Smooth muscle cell (in vitro differentiated cells): ENCODE measurements around the gene HOXC9. TPM values are rescaled to one million over a fixed set of nuclear protein-coding genes. Genes with fewer than 3 reads are reported as not detected.

Experiments
- DNase-seq: peaks from one replicate; lab custom pipeline; 2025; ENCODE audit not compliant: unreplicated experiment; lab: John Stamatoyannopoulos, UW
- H2AFZ ChIP-seq: fragments of 200-600 bp; sonication (generic); 2 replicates; pipeline ENCODE4 v1.6.0; 2016; ENCODE audit warnings: antibody characterized with exemption, low read depth, mild to moderate bottlenecking
- H3F3A ChIP-seq: fragments of 200-600 bp; sonication (generic); 2 replicates; pipeline ENCODE4 v1.6.0; 2017; ENCODE audit warnings: antibody characterized with exemption, low read depth
- H3K27ac ChIP-seq: fragments of 200-600 bp; sonication (generic); 2 replicates; pipeline ENCODE4 v1.5.1; 2016; ENCODE audit warnings: low read depth, mild to moderate bottlenecking
- H3K27me3 ChIP-seq: fragments of 200-600 bp; sonication (generic); 2 replicates; pipeline ENCODE4 v1.6.1; 2016; ENCODE audit warnings: low read depth, mild to moderate bottlenecking
- H3K36me3 ChIP-seq: fragments of 200-600 bp; sonication (generic); 2 replicates; pipeline ENCODE4 v1.5.1; 2016; ENCODE audit warnings: low read depth
- H3K4me1 ChIP-seq: fragments of 200-600 bp; sonication (generic); 2 replicates; pipeline ENCODE4 v1.5.1; 2016; ENCODE audit warnings: low read depth
- H3K4me2 ChIP-seq: fragments of 200-600 bp; sonication (generic); 2 replicates; pipeline ENCODE4 v1.6.0; 2016; ENCODE audit warnings: mild to moderate bottlenecking
- H3K4me3 ChIP-seq: fragments of 200-600 bp; sonication (generic); 2 replicates; pipeline ENCODE4 v1.5.1; 2016; ENCODE audit warnings: mild to moderate bottlenecking
- H3K79me2 ChIP-seq: fragments of 200-600 bp; sonication (generic); 2 replicates; pipeline ENCODE4 v1.6.0; 2016; ENCODE audit warnings: low read depth, mild to moderate bottlenecking
- H3K9ac ChIP-seq: fragments of 200-600 bp; sonication (generic); 2 replicates; pipeline ENCODE4 v1.6.0; 2016; ENCODE audit warnings: low read depth
- H3K9me3 ChIP-seq: fragments of 200-600 bp; sonication (generic); replicated peaks from 2 replicates; pipeline ENCODE4 v1.5.1; 2016; ENCODE audit warnings: low read depth
- H4K20me1 ChIP-seq: fragments of 200-600 bp; sonication (generic); 2 replicates; pipeline ENCODE4 v1.6.0; 2016; ENCODE audit warnings: low read depth
- WGBS: methylation state at CpG from one replicate; pipeline ENCODE4 v1.1.7; 2016; ENCODE audit warnings: low lambda C conversion rate; 5-methylcytosine and 5-hydroxymethylcytosine counted together
- polyA plus RNA-seq: library from polyadenylated mRNA; unstranded; fragments of >200 nt; fragmentation: Nextera tagmentation; extraction: Ambion mirVana; gene quantifications from 2 replicates; pipeline ENCODE4 v1.2.1, GENCODE V29; 2016
- total RNA-seq: library from RNA; depleted of rRNA; stranded (reverse); fragments of >200 nt; gene quantifications from 2 replicates; pipeline ENCODE4 v1.2.3, GENCODE V29; 2014
- TF ChIP-seq, protein P1 (sequence below): fragments of 200-600 bp; sonication (generic); IDR thresholded peaks from 2 replicates; pipeline ENCODE4 v1.5.1; 2017; ENCODE audit warnings: borderline replicate concordance, mild to moderate bottlenecking, antibody characterized with exemption; ENCODE audit not compliant: insufficient read depth, poor library complexity, severe bottlenecking

HOXC9 gene
- total and polyA plus RNA-seq, 2 experiments from 2014 or later: 1.2 to 2.7 TPM

DNA sequence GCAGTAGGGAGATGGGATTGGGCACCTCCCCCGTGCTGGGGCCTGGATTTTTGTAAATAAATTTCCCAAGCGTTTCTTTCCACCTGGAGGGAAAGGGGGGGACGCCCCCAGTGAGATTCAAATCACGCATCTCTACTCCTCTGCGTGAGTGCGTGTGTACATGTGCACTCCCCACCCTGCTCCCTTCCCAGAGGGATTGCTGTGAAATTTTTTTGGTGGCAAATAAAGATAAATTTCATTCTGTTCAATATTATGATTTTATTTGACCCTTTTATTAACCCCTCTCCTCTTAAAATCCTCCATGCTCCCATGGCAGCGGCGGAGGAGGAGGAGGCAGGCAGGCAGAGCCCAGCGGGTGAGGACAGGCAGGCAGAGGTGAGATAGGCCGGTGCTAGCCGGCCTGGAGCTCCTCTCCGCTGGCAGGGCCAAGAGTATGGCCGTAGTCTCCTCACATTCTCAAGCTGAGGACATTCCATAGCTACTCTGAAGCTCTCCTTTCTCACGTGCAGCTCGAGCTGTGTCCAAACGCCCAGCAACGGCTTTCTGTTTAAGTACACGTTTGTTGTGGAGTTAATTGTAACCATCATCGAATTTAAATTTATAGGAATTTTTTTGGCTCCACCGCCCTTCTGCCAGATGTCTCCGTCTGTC is 23.7 kb upstream of the HOXC9 start:
- Histone ChIP-seq H3K4me2 (no peak overlapping the region), H3K4me3 (no peak overlapping the region), H3K9me3 (no peaks in the 10 kb centered on the region), H3K27me3 (peaks cover 100% of the 10 kb centered on the region), H3K4me1 (peaks cover 4% of the 10 kb centered on the region), H3K9ac (no peak overlapping the region), H4K20me1 (no peaks in the 10 kb centered on the region), H3F3A (no peaks in the 10 kb centered on the region), H2AFZ (no peak overlapping the region), H3K27ac (no peak overlapping the region), H3K79me2 (no peaks in the 10 kb centered on the region), H3K36me3 (no peaks in the 10 kb centered on the region)
- WGBS: 21% methylated on average over 21 of the region's 21 CpGs
- no peak for DNase-seq
- TF ChIP-seq, protein P1, sequence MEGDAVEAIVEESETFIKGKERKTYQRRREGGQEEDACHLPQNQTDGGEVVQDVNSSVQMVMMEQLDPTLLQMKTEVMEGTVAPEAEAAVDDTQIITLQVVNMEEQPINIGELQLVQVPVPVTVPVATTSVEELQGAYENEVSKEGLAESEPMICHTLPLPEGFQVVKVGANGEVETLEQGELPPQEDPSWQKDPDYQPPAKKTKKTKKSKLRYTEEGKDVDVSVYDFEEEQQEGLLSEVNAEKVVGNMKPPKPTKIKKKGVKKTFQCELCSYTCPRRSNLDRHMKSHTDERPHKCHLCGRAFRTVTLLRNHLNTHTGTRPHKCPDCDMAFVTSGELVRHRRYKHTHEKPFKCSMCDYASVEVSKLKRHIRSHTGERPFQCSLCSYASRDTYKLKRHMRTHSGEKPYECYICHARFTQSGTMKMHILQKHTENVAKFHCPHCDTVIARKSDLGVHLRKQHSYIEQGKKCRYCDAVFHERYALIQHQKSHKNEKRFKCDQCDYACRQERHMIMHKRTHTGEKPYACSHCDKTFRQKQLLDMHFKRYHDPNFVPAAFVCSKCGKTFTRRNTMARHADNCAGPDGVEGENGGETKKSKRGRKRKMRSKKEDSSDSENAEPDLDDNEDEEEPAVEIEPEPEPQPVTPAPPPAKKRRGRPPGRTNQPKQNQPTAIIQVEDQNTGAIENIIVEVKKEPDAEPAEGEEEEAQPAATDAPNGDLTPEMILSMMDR: no peak

DNA sequence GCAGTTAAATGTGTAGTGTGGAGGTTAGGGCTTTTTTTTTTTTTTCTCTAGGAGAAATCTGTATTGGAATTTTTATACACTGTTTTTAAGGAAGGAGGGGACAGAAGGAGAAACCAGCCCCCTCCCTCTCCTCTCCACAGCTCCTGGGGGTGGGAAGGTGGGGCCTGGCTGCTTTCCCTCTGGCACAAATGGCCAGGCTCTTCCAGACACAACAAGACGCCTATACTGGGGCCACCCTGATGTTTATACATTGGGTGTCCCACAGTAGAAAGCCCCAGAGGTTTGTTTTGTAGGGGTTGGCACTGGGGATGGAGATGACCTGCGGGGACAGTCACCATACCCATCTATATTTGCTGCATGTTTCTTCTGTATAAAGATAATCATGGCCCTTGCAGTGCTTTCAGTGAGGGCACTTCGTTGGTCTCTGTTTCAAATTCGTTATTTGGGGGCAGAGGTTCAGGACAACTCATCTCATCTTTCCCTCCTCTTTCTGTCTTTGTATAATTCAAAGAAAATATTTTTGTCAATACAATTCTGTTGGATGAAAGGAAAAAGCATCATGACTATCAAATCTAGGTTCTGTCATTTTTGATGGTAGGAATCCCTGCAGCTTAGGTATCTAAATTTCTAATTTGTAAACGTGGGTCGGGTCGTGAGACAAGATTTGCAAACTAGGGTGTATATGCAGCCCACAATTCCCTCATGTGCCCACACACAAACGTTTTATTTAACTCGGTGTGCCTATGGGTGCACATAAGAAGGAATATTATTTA is 23.0 kb upstream of the HOXC9 start:
- no peaks in the 10 kb centered on the region for H3F3A ChIP-seq
- H3K27me3 ChIP-seq: peaks cover 100% of the 10 kb centered on the region
- H3K9ac ChIP-seq: no peak overlapping the region
- H3K36me3 ChIP-seq: no peaks in the 10 kb centered on the region
- TF ChIP-seq, protein P1: no peak
- WGBS: 25% methylated on average over 9 of the region's 9 CpGs
- H3K27ac ChIP-seq: no peak overlapping the region
- H3K4me1 ChIP-seq: peaks cover 4% of the 10 kb centered on the region
- H3K9me3 ChIP-seq: no peaks in the 10 kb centered on the region
- no peak overlapping the region for H2AFZ ChIP-seq
- H4K20me1 ChIP-seq: no peaks in the 10 kb centered on the region
- H3K4me2 ChIP-seq: no peak overlapping the region
- no peaks in the 10 kb centered on the region for H3K79me2 ChIP-seq
- H3K4me3 ChIP-seq: no peak overlapping the region
- DNase-seq: no peak

DNA sequence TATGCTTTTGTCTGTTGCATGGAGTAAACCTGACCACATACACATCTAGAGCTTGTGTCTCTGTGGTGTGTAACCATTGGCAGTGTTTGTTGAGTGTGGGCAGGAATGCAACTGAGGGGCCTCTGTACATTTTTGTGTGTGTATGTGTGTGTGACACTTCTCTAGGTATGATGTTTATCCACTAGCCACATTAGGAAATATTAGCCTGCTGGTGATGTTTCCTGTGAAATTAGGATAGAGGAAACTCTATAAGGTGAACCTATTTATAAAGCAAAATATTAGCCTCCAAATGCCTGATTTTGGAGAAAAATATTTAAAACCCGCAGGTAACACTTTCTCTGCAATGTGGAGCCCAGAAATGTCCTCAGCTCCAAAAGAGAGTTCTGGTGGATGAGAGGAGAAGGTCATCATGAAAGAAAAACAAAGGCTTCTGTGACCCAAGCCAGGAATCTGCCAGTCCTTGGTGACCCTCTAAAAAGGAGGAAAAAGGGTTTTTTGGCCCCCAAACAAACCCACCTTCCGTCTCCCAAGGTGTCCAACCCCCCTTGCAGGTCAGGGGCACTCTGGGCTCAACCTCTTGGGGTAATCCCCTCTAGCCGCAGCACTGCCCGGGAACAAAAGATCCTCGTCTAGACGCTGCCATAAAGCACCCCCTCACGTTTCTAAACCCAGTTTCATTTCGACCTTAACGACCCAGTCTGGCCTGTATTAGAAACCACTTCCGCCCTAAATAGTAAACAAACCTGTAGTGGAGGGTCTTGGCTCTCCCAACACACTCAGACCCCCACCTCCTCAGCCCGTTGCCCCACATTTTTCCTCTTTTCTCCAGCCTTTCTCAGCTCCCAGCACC is 22.1 kb upstream of the HOXC9 start:
- no peak for DNase-seq
- TF ChIP-seq, protein P1: no peak

More for the DNA sequence above, 22.1 kb upstream of the HOXC9 start:
- H3K27me3 ChIP-seq: peaks cover 100% of the 10 kb centered on the region
- no peaks in the 10 kb centered on the region for H3F3A ChIP-seq
- no peak overlapping the region for H3K27ac ChIP-seq
- 19% methylated on average over 11 of the region's 11 CpGs for WGBS
- no peak overlapping the region for H3K4me2 ChIP-seq
- no peaks in the 10 kb centered on the region for H3K9me3 ChIP-seq
- peak overlapping the region; percentile 20 for H3K4me3 ChIP-seq
- no peak overlapping the region for H3K9ac ChIP-seq
- H3K79me2 ChIP-seq: no peaks in the 10 kb centered on the region
- H2AFZ ChIP-seq: no peak overlapping the region
- H3K4me1 ChIP-seq: peaks cover 4% of the 10 kb centered on the region
- H4K20me1 ChIP-seq: no peaks in the 10 kb centered on the region
- H3K36me3 ChIP-seq: no peaks in the 10 kb centered on the region
